ENCODE measurements around the gene CAPS2. TPM values are rescaled to one million over a fixed set of nuclear protein-coding genes. Genes with fewer than 3 reads are reported as not detected.

CAPS2 gene
- total RNA-seq, 1 experiment from 2014 or later: 4.3 TPM

DNA sequence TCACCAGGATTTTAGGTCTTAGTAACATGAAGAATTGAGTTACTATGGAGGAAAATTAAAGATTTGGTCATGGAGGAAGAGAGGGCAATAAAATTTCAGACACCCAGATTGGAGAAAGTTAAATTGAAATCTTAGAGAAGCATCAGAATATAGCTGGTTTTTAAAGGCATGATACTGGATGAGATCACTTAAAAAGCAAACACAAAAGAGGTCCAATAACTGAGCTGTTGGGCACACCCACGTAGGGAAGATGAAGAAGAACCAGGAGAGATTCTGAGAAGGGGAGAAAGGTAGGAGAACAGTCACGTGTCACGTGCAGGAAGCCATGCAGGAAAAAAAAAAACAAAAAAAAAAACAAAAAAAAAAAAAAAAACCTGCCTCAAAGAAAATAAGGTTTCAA, 18.8 kb downstream of the CAPS2 start:
- Histone ChIP-seq H3K14ac (ENCODE audit: insufficient read depth, low read length) (no peak overlapping the region), H2BK15ac (ENCODE audit: low read depth, low read length) (no peak overlapping the region), H3K79me2 (ENCODE audit: insufficient read depth, low read length) (no peaks in the 10 kb centered on the region), H3K27me3 (ENCODE audit: insufficient read depth, low read length) (no peaks in the 10 kb centered on the region), H3K18ac (ENCODE audit: insufficient read length, low read depth, low read length) (no peak overlapping the region), H2AFZ (ENCODE audit: low read length) (no peak overlapping the region), H3K23me2 (ENCODE audit: insufficient read length, low read depth, low read length, poor library complexity, severe bottlenecking) (no peaks in the 10 kb centered on the region), H3K79me1 (ENCODE audit: insufficient read depth, low read depth, low read length, poor library complexity, severe bottlenecking) (no peaks in the 10 kb centered on the region), H4K91ac (ENCODE audit: insufficient read length, low read depth, low read length) (no peak overlapping the region), H2BK12ac (ENCODE audit: insufficient read length, low read depth, low read length) (no peak overlapping the region), H3K23ac (ENCODE audit: insufficient read length, low read depth, low read length) (no peak overlapping the region), H2BK120ac (ENCODE audit: low read depth, low read length, poor library complexity, severe bottlenecking) (no peak overlapping the region), H2BK5ac (ENCODE audit: insufficient read length, low read length) (no peak overlapping the region), H3K27ac (ENCODE audit: insufficient read length, low read depth, low read length) (no peak overlapping the region), H4K8ac (replicated peaks; ENCODE audit: insufficient read length, low read depth, low read length) (no peak overlapping the region), H3K4me2 (ENCODE audit: insufficient read depth, insufficient read length, low read length) (no peak overlapping the region), H3K9ac (ENCODE audit: extremely low read depth, insufficient read length, low read length) (no peak overlapping the region), H4K5ac (ENCODE audit: insufficient read length, low read depth, low read length) (no peak overlapping the region), H2AK5ac (ENCODE audit: insufficient read length, low read length) (no peak overlapping the region), H3K4me1 (ENCODE audit: insufficient read depth, low read length) (no peaks in the 10 kb centered on the region), H3K56ac (ENCODE audit: insufficient read length, low read depth, low read length) (no peak overlapping the region), H3K4ac (ENCODE audit: low read depth, low read length) (no peak overlapping the region), H4K20me1 (ENCODE audit: control insufficient read depth, insufficient read depth, insufficient read length) (no peaks in the 10 kb centered on the region), H2BK20ac (ENCODE audit: low read depth, low read length, poor library complexity, severe bottlenecking) (no peak overlapping the region), H3K9me3 (ENCODE audit: control insufficient read depth, low read depth, low read length) (no peaks in the 10 kb centered on the region), H3T11ph (ENCODE audit: low read length) (no peak overlapping the region)
- Mint-ChIP-seq H3K36me3 (ENCODE audit: insufficient read depth in 1 of 3, low read depth in 3 of 3) (no peaks in the 10 kb centered on the region; a peak in 1 of 7 replicates), H3K27ac (no peak overlapping the region), H3K9me3 (no peaks in the 10 kb centered on the region), H3K4me3 (no peak overlapping the region), H3K27me3 (ENCODE audit: low read depth) (no peaks in the 10 kb centered on the region), H3K4me1 (peaks cover 2 to 3% of the 10 kb centered on the region in 2 experiments; a peak in 1 of 4 replicates)
- no CpG with 5 or more reads among the region's 3 CpGs for whole genome bisulfite sequencing (ENCODE audit: extremely low coverage, insufficient read length, low lambda C conversion rate)
- no peak for DNase-seq
- TF ChIP-seq, protein P1, sequence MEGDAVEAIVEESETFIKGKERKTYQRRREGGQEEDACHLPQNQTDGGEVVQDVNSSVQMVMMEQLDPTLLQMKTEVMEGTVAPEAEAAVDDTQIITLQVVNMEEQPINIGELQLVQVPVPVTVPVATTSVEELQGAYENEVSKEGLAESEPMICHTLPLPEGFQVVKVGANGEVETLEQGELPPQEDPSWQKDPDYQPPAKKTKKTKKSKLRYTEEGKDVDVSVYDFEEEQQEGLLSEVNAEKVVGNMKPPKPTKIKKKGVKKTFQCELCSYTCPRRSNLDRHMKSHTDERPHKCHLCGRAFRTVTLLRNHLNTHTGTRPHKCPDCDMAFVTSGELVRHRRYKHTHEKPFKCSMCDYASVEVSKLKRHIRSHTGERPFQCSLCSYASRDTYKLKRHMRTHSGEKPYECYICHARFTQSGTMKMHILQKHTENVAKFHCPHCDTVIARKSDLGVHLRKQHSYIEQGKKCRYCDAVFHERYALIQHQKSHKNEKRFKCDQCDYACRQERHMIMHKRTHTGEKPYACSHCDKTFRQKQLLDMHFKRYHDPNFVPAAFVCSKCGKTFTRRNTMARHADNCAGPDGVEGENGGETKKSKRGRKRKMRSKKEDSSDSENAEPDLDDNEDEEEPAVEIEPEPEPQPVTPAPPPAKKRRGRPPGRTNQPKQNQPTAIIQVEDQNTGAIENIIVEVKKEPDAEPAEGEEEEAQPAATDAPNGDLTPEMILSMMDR (conservative IDR thresholded peaks at IDR 0.05): no peak
